Hematopoietic multipotent progenitor cell (in vitro differentiated cells): ENCODE results near the gene GTPBP6. TPM values are rescaled to one million over a fixed set of nuclear protein-coding genes. Genes with fewer than 3 reads are reported as not detected.
"Not testable (repeated sequence)": the region's sequence is repeated elsewhere in the genome, so short reads cannot be mapped to it uniquely, and the experiment has no call there.

ENCODE experiments used
- DNase-seq, 3 donors: peaks; one replicate each; pipeline ENCODE4 v3.0.0-alpha.2; 2011 to 2015; ENCODE audit warnings: low read depth in 2 of 3, low spot score in 2 of 3
- total RNA-seq: library from RNA; depleted of rRNA; stranded (reverse); fragments of >200 nt; gene quantifications from one replicate; pipeline ENCODE4 v1.2.3, GENCODE V29; 2012

Gene GTPBP6
- total RNA-seq, 1 donor, result 57.1 TPM

GRCh38 chrX:320126-320783 lies 1.7 kb upstream of the GTPBP6 start:
- DNase-seq, result no peak

GRCh38 chrX:319579-320125 lies 1.1 kb upstream of the GTPBP6 start:
- no peak for DNase-seq

GRCh38 chrX:318068-318738 lies 393 bp downstream of the GTPBP6 start:
- DNase-seq, result peak; percentile 89 to 100 (median 99)

- no peak for DNase-seq
Observed at GRCh38 chrX:317424-318067, 1.1 kb downstream of the GTPBP6 start.

GRCh38 chrX:316351-317325 lies 2.0 kb downstream of the GTPBP6 start:
- no peak for DNase-seq

- no peak for DNase-seq
Observed at GRCh38 chrX:314781-315595, 3.6 kb downstream of the GTPBP6 start.

GRCh38 chrX:314049-314448 lies 4.5 kb downstream of the GTPBP6 start:
- no peak for DNase-seq

GRCh38 chrX:313546-313945 lies 5.0 kb downstream of the GTPBP6 start:
- DNase-seq, result no peak

GRCh38 chrX:312621-313331 lies 5.8 kb downstream of the GTPBP6 start:
- DNase-seq, result no peak

- no peak for DNase-seq
Observed at GRCh38 chrX:311156-312129, 7.2 kb downstream of the GTPBP6 start.

GRCh38 chrX:310621-311155 lies 7.9 kb downstream of the GTPBP6 start:
- no peak for DNase-seq

GRCh38 chrX:308821-309520 lies 9.6 kb downstream of the GTPBP6 start:
- no peak for DNase-seq

- no peak for DNase-seq
Observed at GRCh38 chrX:307261-308111, 11.1 kb downstream of the GTPBP6 start.

GRCh38 chrX:306614-307251 lies 11.9 kb downstream of the GTPBP6 start:
- not testable (repeated sequence) for DNase-seq

GRCh38 chrX:305781-306613 lies 12.6 kb downstream of the GTPBP6 start:
- peak in 1 of 3 donors; percentile 15 for DNase-seq
